Keratinocyte (primary cell): ENCODE measurements around the gene SSPN. TPM values are rescaled to one million over a fixed set of nuclear protein-coding genes. Genes with fewer than 3 reads are reported as not detected.

Experiments used
- DNase-seq: peaks from one replicate; pipeline ENCODE4 v3.0.0-alpha.2; 2011; ENCODE audit warnings: low read depth, missing footprints, low spot score
- FAIRE-seq: peaks from 2 replicates; lab custom pipeline; 2011; peaks lifted over from hg19 to GRCh38; lab: Jason Lieb, UNC
- H2AFZ ChIP-seq: 2 replicates; pipeline ENCODE4 v1.6.0; 2012; ENCODE audit warnings: low read length, control low read depth, inconsistent platforms; ENCODE audit not compliant: control insufficient read depth
- H3K27ac ChIP-seq: 2 replicates; pipeline ENCODE4 v1.5.1; 2011; ENCODE audit warnings: low read length; ENCODE audit not compliant: control insufficient read depth, insufficient read depth
- H3K27me3 ChIP-seq: 3 replicates; pipeline ENCODE4 v1.6.0; 2011; ENCODE audit warnings: low read length; ENCODE audit not compliant: control insufficient read depth, insufficient read depth; ENCODE audit errors: extremely low read depth
- H3K36me3 ChIP-seq, 2 experiments: 2 replicates in 1 of 2; 3 replicates in 1 of 2; pipeline ENCODE4 v1.5.1; 2011; ENCODE audit warnings: low read length in 2 of 2, mild to moderate bottlenecking in 1 of 2; ENCODE audit not compliant: control insufficient read depth in 2 of 2, insufficient read depth in 2 of 2; ENCODE audit errors: extremely low read depth in 1 of 2
- H3K4me1 ChIP-seq: 3 replicates; pipeline ENCODE4 v1.5.1; 2011; ENCODE audit warnings: low read length; ENCODE audit not compliant: control insufficient read depth, insufficient read depth; ENCODE audit errors: extremely low read depth
- H3K4me2 ChIP-seq: 3 replicates; pipeline ENCODE4 v1.6.0; 2011; ENCODE audit warnings: low read depth, low read length; ENCODE audit not compliant: control insufficient read depth, insufficient read depth; ENCODE audit errors: extremely low read depth
- H3K4me3 ChIP-seq, 3 experiments: fragments of 200-600 bp in 1 of 3; sonication (generic) in 1 of 3; 2 replicates in 2 of 3; 3 replicates in 1 of 3; pipeline ENCODE4 v1.5.1; 2011 to 2016; ENCODE audit warnings: low read length in 3 of 3, mild to moderate bottlenecking in 3 of 3, control low read depth in 2 of 3, inconsistent platforms in 1 of 3, low read depth in 1 of 3, mixed read lengths in 1 of 3, mixed run types in 1 of 3, moderate library complexity in 1 of 3; ENCODE audit not compliant: control insufficient read depth in 2 of 3, insufficient read depth in 2 of 3; ENCODE audit errors: extremely low read depth in 1 of 3
- H3K79me2 ChIP-seq: 2 replicates; pipeline ENCODE4 v1.6.0; 2012; ENCODE audit warnings: low read length; ENCODE audit not compliant: control insufficient read depth, insufficient read depth
- H3K9ac ChIP-seq: 3 replicates; pipeline ENCODE4 v1.6.0; 2011; ENCODE audit warnings: low read length; ENCODE audit not compliant: control insufficient read depth, insufficient read depth; ENCODE audit errors: extremely low read depth
- H3K9me1 ChIP-seq: 3 replicates; pipeline ENCODE4 v1.6.0; 2011; ENCODE audit warnings: low read length; ENCODE audit not compliant: control insufficient read depth, insufficient read depth; ENCODE audit errors: extremely low read depth
- H3K9me3 ChIP-seq: 2 replicates; pipeline ENCODE4 v1.5.1; 2012; ENCODE audit warnings: low read depth, low read length; ENCODE audit not compliant: control insufficient read depth
- H4K20me1 ChIP-seq: 3 replicates; pipeline ENCODE4 v1.6.0; 2011; ENCODE audit warnings: low read length; ENCODE audit not compliant: control insufficient read depth, insufficient read depth; ENCODE audit errors: extremely low read depth
- EZH2 ChIP-seq: IDR thresholded peaks from one replicate; pipeline ENCODE4 v1.6.1; 2012; ENCODE audit warnings: inconsistent platforms, mild to moderate bottlenecking, low read length, moderate library complexity
- dilution Hi-C: fragments of 300-500 bp; cut with MboI; formaldehyde crosslinking; loops from one replicate; pipeline ENCODE4 v1.7.0; 2020; ENCODE audit warnings: low sequenced_read_pairs; ENCODE audit not compliant: extremely low pct_ligation_motif_present
- polyA plus RNA-seq, 5 experiments: library from polyadenylated mRNA; depleted of rRNA in 3 of 5; stranded (reverse) in 3 of 5; stranded (forward) in 1 of 5; unstranded in 1 of 5; fragments of >200 nt; gene quantifications; 1 replicate in 1 of 5; 2 replicates in 3 of 5; 3 replicates in 1 of 5; pipeline versions ENCODE4 v1.2.1 to v1.2.3, GENCODE V29; 2011 to 2012; ENCODE audit warnings: missing spikeins in 2 of 5, low read depth in 1 of 5, low replicate concordance in 1 of 5
- TF ChIP-seq, protein P1 (sequence below), 3 experiments: IDR thresholded peaks in 1 of 3; conservative IDR thresholded peaks in 1 of 3; optimal IDR thresholded peaks in 1 of 3; 2 replicates in 2 of 3; 3 replicates in 1 of 3; pipeline versions ENCODE3 to v1.5.1; 2011; ENCODE audit warnings: low read length in 3 of 3, mild to moderate bottlenecking in 3 of 3, moderate library complexity in 2 of 3, control low read depth in 1 of 3, inconsistent platforms in 1 of 3; ENCODE audit not compliant: insufficient read depth in 2 of 3; ENCODE audit errors: extremely low read depth in 1 of 3

Gene SSPN
- polyA plus RNA-seq, 1 donor (not counting 4 experiments of a cell fraction or from before 2014, with no cell fraction given), result 1.0 TPM

DNA sequence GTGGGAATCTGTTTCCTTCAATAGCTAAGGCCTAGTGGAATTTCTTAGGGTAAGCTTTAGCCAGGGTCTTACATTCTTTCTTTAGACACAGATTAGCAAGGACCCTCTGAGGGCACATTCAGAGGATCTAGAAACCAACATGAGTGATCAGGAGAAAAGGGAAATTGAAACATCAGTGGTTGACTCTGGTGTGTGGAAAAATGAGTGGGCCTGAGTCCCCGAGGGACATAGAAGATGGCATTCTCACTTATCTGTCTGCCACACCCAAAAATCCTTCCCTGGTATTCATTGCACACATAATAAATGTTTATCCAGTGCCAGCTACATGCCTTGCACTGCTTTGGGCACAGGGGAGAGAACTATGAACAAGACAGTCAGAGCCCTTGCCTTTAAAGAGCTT is 82.9 kb downstream of the SSPN start:
- Histone ChIP-seq H3K79me2 (no peaks in the 10 kb centered on the region), H3K9ac (no peak overlapping the region), H3K4me1 (peaks cover 26% of the 10 kb centered on the region), H3K9me3 (no peaks in the 10 kb centered on the region), H3K27me3 (no peaks in the 10 kb centered on the region), H3K36me3 (no peaks in the 10 kb centered on the region), H3K27ac (no peak overlapping the region), H2AFZ (no peak overlapping the region), H4K20me1 (no peaks in the 10 kb centered on the region), H3K4me2 (no peak overlapping the region), H3K9me1 (no peaks in the 10 kb centered on the region), H3K4me3 (no peak overlapping the region)
- dilution Hi-C loops, result no loop called here
- DNase-seq, result no peak
- TF ChIP-seq, protein P1, sequence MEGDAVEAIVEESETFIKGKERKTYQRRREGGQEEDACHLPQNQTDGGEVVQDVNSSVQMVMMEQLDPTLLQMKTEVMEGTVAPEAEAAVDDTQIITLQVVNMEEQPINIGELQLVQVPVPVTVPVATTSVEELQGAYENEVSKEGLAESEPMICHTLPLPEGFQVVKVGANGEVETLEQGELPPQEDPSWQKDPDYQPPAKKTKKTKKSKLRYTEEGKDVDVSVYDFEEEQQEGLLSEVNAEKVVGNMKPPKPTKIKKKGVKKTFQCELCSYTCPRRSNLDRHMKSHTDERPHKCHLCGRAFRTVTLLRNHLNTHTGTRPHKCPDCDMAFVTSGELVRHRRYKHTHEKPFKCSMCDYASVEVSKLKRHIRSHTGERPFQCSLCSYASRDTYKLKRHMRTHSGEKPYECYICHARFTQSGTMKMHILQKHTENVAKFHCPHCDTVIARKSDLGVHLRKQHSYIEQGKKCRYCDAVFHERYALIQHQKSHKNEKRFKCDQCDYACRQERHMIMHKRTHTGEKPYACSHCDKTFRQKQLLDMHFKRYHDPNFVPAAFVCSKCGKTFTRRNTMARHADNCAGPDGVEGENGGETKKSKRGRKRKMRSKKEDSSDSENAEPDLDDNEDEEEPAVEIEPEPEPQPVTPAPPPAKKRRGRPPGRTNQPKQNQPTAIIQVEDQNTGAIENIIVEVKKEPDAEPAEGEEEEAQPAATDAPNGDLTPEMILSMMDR (optimal IDR thresholded peaks at IDR 0.05 in 1 of 3, IDR thresholded peaks at IDR 0.05 in 1 of 3, conservative IDR thresholded peaks at IDR 0.05 in 1 of 3; ENCODE audit: extremely low read depth in 1 of 3, insufficient read depth in 2 of 3, low read length in 3 of 3), result no peak
- TF ChIP-seq EZH2, result no peak
- no peak for FAIRE-seq

DNA sequence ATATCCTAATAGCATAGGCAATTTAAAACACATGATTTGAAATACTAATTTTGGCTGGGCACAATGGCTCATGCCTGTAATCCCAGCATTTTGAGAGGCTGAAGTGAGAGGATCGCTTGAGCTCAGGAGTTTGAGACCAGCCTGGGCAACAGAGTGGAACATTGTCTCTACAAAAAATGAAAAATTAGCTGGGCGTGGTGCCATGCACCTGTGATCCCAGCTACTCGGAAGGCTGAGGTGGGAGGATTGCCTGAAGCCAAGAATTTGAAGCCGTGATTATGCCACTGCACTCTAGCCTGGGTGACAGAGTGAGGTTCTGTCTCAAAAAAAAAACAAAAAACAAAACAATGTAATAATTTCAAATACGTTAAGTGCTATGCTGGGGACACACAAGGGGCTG is 83.3 kb downstream of the SSPN start:
- H3K9me1 ChIP-seq, result no peaks in the 10 kb centered on the region
- dilution Hi-C loops, result no loop called here
- H2AFZ ChIP-seq, result no peak overlapping the region
- no peaks in the 10 kb centered on the region for H3K79me2 ChIP-seq
- no peak overlapping the region for H3K4me3 ChIP-seq
- H3K9ac ChIP-seq, result no peak overlapping the region
- no peaks in the 10 kb centered on the region for H3K9me3 ChIP-seq
- H3K27ac ChIP-seq, result no peak overlapping the region
- no peak for FAIRE-seq
- H3K36me3 ChIP-seq, result no peaks in the 10 kb centered on the region
- H3K4me1 ChIP-seq, result peaks cover 23% of the 10 kb centered on the region
- DNase-seq, result no peak
- no peak for TF ChIP-seq EZH2
- TF ChIP-seq, protein P1 (optimal IDR thresholded peaks at IDR 0.05 in 1 of 3, IDR thresholded peaks at IDR 0.05 in 1 of 3, conservative IDR thresholded peaks at IDR 0.05 in 1 of 3; ENCODE audit: extremely low read depth in 1 of 3, insufficient read depth in 2 of 3, low read length in 3 of 3), result no peak
- H3K27me3 ChIP-seq, result no peaks in the 10 kb centered on the region
- no peak overlapping the region for H3K4me2 ChIP-seq
- H4K20me1 ChIP-seq, result no peaks in the 10 kb centered on the region
